PC-9 (cell line): Measurements from ENCODE around the gene TSFM. TPM values are rescaled to one million over a fixed set of nuclear protein-coding genes. Genes with fewer than 3 reads are reported as not detected.

ENCODE experiments used
- BruUV-seq: library from RNA; stranded (reverse); fragments of 400-500 nt; replicated peaks from 2 replicates; lab custom pipeline; 2021; lab: Mats Ljungman, UMichigan
- CTCF ChIA-PET: fragments of 300-600 bp; sonication (Branson Sonifier 250); formaldehyde crosslinking; loops from one replicate; lab custom pipeline; 2022; ENCODE audit warnings: antibody characterized with exemption; lab: Charles Lee
- POLR2A ChIA-PET: fragments of 300-600 bp; sonication (Branson Sonifier 250); formaldehyde crosslinking; loops from one replicate; lab custom pipeline; 2022; ENCODE audit warnings: antibody characterized with exemption; ENCODE audit not compliant: unreplicated experiment; lab: Charles Lee
- DNase-seq, 2 experiments: peaks; one replicate each; pipeline versions ENCODE4 v3.0.0 to v3.0.0-alpha.2; 2015 to 2022; ENCODE audit warnings: mixed read lengths in 1 of 2
- H2AFZ ChIP-seq: fragments of 200-600 bp; sonication (generic); 2 replicates; pipeline ENCODE4 v1.8.1; 2017; ENCODE audit warnings: antibody characterized with exemption
- H3F3A ChIP-seq: fragments of 200-600 bp; sonication (generic); 2 replicates; pipeline ENCODE4 v1.8.1; 2017; ENCODE audit warnings: antibody characterized with exemption, mild to moderate bottlenecking, low read depth; ENCODE audit not compliant: insufficient read depth
- H3K27ac ChIP-seq: fragments of 200-600 bp; sonication (generic); 2 replicates; pipeline ENCODE4 v1.6.1; 2016; ENCODE audit warnings: mixed run types
- H3K27me3 ChIP-seq: fragments of 200-600 bp; sonication (generic); 2 replicates; pipeline ENCODE4 v1.6.1; 2016; ENCODE audit warnings: low read depth, mixed run types; ENCODE audit not compliant: insufficient read depth
- H3K36me3 ChIP-seq: fragments of 200-600 bp; sonication (generic); 2 replicates; pipeline ENCODE4 v1.6.1; 2016; ENCODE audit warnings: low read depth, mixed run types
- H3K4me1 ChIP-seq: fragments of 200-600 bp; sonication (generic); replicated peaks from 2 replicates; pipeline ENCODE4 v1.6.1; 2016; ENCODE audit warnings: mixed run types; ENCODE audit not compliant: insufficient read depth
- H3K4me2 ChIP-seq: fragments of 200-600 bp; sonication (generic); 2 replicates; pipeline ENCODE4 v1.6.1; 2017; ENCODE audit warnings: mixed run types
- H3K4me3 ChIP-seq: fragments of 200-600 bp; sonication (generic); 2 replicates; pipeline ENCODE4 v1.6.1; 2016; ENCODE audit warnings: mixed run types
- H3K79me2 ChIP-seq: fragments of 200-600 bp; sonication (generic); 2 replicates; pipeline ENCODE4 v1.6.1; 2017; ENCODE audit warnings: low read depth, mixed run types
- H3K9me2 ChIP-seq: fragments of 200-600 bp; sonication (generic); 2 replicates; pipeline ENCODE4 v1.8.1; 2017; ENCODE audit warnings: mild to moderate bottlenecking; ENCODE audit not compliant: insufficient read depth
- H3K9me3 ChIP-seq: fragments of 200-600 bp; sonication (generic); 2 replicates; pipeline ENCODE4 v1.8.1; 2016; ENCODE audit warnings: low read depth; ENCODE audit not compliant: insufficient read depth
- H4K20me1 ChIP-seq: fragments of 200-600 bp; sonication (generic); 2 replicates; pipeline ENCODE4 v1.8.1; 2017; ENCODE audit not compliant: insufficient read depth
- EZH2 ChIP-seq: fragments of 200-600 bp; sonication (generic); IDR thresholded peaks from 2 replicates; pipeline ENCODE4 v1.8.0; 2017; ENCODE audit warnings: antibody characterized with exemption, low read depth
- intact Hi-C: fragments of 100-400 bp; cut with micrococcal nuclease; formaldehyde crosslinking; loops from one replicate; pipeline ENCODE4 v1.10.0; 2022; ENCODE audit not compliant: unreplicated experiment
- total RNA-seq: library from RNA; stranded (reverse); gene quantifications from 2 replicates; pipeline ENCODE4 v1.2.3, GENCODE V29; 2021
- TF ChIP-seq, protein P1 (sequence below): fragments of 200-600 bp; sonication (generic); conservative IDR thresholded peaks from 2 replicates; pipeline ENCODE4 v1.6.1; 2017; ENCODE audit warnings: mixed run types, antibody characterized with exemption, mild to moderate bottlenecking, moderate library complexity

Gene TSFM
- total RNA-seq, 1 experiment from 2014 or later = 44.8 TPM

DNA sequence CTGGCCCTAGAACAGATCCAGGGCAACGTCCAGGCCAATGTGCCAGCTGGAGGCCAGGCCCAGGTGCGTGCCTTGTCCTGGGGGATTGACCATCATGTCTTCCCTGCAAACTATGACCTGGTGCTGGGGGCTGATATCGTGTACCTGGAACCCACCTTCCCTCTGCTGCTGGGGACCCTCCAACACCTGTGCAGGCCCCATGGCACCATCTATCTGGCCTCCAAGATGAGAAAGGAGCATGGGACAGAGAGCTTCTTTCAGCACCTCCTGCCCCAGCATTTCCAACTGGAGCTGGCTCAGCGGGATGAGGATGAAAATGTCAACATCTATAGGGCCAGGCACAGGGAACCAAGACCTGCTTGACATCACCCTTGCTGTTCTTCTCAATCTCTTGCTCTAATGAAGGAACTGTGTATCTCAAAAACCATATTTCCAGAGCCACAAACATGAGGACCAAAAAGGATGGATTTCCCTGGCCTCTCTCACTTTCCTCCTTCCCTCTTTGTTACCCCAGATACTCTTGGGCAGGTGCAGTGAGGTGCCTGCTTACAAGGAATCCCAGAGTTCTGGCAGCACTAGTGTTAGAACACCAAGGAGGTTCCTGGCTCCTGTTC, 2.2 kb upstream of the TSFM start:
- BruUV-seq = no TSS peak
- Histone ChIP-seq H3K4me1 (peaks cover 8% of the 10 kb centered on the region), H3K9me2 (no peaks in the 10 kb centered on the region), H4K20me1 (no peaks in the 10 kb centered on the region), H3K36me3 (peaks cover 8% of the 10 kb centered on the region), H3K4me2 (no peak overlapping the region), H3F3A (peaks cover 10% of the 10 kb centered on the region; the same call in 1 of the 2 replicates), H2AFZ (no peak overlapping the region), H3K79me2 (peaks cover 14% of the 10 kb centered on the region), H3K9me3 (no peaks in the 10 kb centered on the region), H3K27me3 (no peaks in the 10 kb centered on the region), H3K4me3 (no peak overlapping the region), H3K27ac (no peak overlapping the region)
- TF ChIP-seq, protein P1, sequence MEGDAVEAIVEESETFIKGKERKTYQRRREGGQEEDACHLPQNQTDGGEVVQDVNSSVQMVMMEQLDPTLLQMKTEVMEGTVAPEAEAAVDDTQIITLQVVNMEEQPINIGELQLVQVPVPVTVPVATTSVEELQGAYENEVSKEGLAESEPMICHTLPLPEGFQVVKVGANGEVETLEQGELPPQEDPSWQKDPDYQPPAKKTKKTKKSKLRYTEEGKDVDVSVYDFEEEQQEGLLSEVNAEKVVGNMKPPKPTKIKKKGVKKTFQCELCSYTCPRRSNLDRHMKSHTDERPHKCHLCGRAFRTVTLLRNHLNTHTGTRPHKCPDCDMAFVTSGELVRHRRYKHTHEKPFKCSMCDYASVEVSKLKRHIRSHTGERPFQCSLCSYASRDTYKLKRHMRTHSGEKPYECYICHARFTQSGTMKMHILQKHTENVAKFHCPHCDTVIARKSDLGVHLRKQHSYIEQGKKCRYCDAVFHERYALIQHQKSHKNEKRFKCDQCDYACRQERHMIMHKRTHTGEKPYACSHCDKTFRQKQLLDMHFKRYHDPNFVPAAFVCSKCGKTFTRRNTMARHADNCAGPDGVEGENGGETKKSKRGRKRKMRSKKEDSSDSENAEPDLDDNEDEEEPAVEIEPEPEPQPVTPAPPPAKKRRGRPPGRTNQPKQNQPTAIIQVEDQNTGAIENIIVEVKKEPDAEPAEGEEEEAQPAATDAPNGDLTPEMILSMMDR = no peak
- TF ChIP-seq EZH2 = no peak
- ChIA-PET POLR2A (no interaction called here), CTCF (no interaction called here)
- DNase-seq = no peak
- intact Hi-C loops = no loop called here

DNA sequence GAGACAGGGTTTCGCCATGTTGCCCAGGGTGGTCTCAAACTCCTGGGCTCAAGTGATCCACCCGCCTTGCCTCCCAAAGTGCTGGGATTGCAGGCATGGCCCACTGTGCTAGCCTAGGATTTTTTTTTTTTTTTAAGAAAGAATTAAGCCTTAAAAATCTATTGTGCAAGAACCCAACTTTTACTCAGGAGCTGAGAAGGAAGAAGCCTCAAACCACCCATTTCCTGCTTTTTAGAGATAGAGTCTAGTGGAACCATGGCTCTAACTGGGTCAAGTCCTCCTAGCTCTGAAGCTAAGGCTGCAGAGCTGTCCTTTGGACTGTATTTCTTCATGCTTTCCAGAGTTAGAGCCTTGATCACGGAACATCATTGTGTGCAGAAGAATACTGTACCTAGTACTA, 1.3 kb upstream of the TSFM start:
- Histone ChIP-seq H3K4me3 (no peak overlapping the region), H3K27me3 (no peaks in the 10 kb centered on the region), H3K36me3 (peaks cover 17% of the 10 kb centered on the region), H3F3A (peaks cover 10% of the 10 kb centered on the region; the same call in 1 of the 2 replicates), H3K79me2 (peaks cover 14% of the 10 kb centered on the region), H3K9me3 (no peaks in the 10 kb centered on the region), H4K20me1 (no peaks in the 10 kb centered on the region), H3K9me2 (no peaks in the 10 kb centered on the region), H3K4me1 (peaks cover 8% of the 10 kb centered on the region), H3K4me2 (no peak overlapping the region), H3K27ac (no peak overlapping the region), H2AFZ (no peak overlapping the region)
- intact Hi-C loops = no loop called here
- no TSS peak for BruUV-seq
- POLR2A ChIA-PET = interaction anchor here (0.6 kb wide), 1 partner anchor 266 kb away, joined by 4 read pairs; no protein-coding TSS in a partner anchor
- DNase-seq = no peak
- TF ChIP-seq EZH2 = no peak
- TF ChIP-seq, protein P1 = no peak
- CTCF ChIA-PET = interaction anchor here (0.6 to 0.7 kb wide), 2 partner anchors 65 to 100 kb away, joined by 4 read pairs; partner anchors contain the start of gene CTDSP2

DNA sequence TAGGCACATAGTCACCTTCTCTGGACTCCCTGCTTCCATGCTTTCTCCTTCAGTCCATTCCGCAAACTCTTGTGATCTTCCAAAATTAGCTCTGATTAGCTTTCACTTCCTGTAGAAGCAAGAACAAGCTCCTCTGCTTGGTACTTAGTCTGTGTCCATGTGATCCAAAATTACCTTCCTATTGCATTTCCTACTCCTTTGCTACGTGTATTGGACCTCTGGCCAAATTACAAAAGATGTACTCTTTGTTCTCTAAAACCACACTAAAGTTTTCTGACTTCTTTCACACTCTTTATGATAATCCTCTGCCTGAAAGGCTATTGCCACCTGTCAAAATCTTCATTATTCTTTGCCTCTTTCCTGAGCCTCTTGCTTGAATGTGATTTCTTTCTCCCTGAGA, 786 bp upstream of the TSFM start:
- H3K36me3 ChIP-seq = peaks cover 20% of the 10 kb centered on the region

More for the DNA sequence above, 786 bp upstream of the TSFM start:
- Histone ChIP-seq H3K79me2 (peaks cover 14% of the 10 kb centered on the region), H3K27ac (no peak overlapping the region), H2AFZ (no peak overlapping the region), H3K9me2 (no peaks in the 10 kb centered on the region), H3F3A (peaks cover 10% of the 10 kb centered on the region; the same call in 1 of the 2 replicates), H3K4me3 (no peak overlapping the region), H4K20me1 (no peaks in the 10 kb centered on the region), H3K9me3 (no peaks in the 10 kb centered on the region), H3K4me2 (no peak overlapping the region), H3K27me3 (no peaks in the 10 kb centered on the region), H3K4me1 (peaks cover 8% of the 10 kb centered on the region)
- no TSS peak for BruUV-seq
- POLR2A ChIA-PET = no interaction called here
- intact Hi-C loops = loop anchor here (1.0 kb wide), 1 partner anchor 124 kb away; no protein-coding TSS in a partner anchor
- CTCF ChIA-PET = interaction anchor here (0.7 kb wide), 1 partner anchor 100 kb away, joined by 4 read pairs; no protein-coding TSS in a partner anchor
- no peak for DNase-seq
- TF ChIP-seq, protein P1 = no peak
- TF ChIP-seq EZH2 = no peak
